K562 (cell line): ENCODE results near the gene SLC5A11. TPM values are rescaled to one million over a fixed set of nuclear protein-coding genes. Genes with fewer than 3 reads are reported as not detected.

ENCODE experiments used
- BCOR ChIP-seq: fragments of 450-650 bp; IDR thresholded peaks from 2 replicates; pipeline ENCODE4 v1.6.1; 2016
- CREM ChIP-seq: IDR thresholded peaks from 2 replicates; pipeline ENCODE4 v1.6.1; 2014; ENCODE audit warnings: antibody characterized with exemption, low read depth
- GABPA ChIP-seq: fragments of 200-800 bp; sonication (Bioruptor generic); conservative IDR thresholded peaks from 2 replicates; pipeline ENCODE4 v1.6.1; 2016; ENCODE audit warnings: low read depth, missing genetic modification characterization, missing compliant biosample characterization
- MYBL2 ChIP-seq, 2 experiments: fragments of 450-650 bp in 1 of 2; sonication (generic) in 1 of 2; formaldehyde crosslinking in 1 of 2; IDR thresholded peaks; 2 replicates each; pipeline versions ENCODE4 v1.6.1 to v1.8.1; 2017 to 2022; ENCODE audit warnings: borderline replicate concordance in 1 of 2, inconsistent platforms in 1 of 2, low read depth in 1 of 2, mild to moderate bottlenecking in 1 of 2, missing genetic modification reagents in 1 of 2, moderate library complexity in 1 of 2
- NCOR1 ChIP-seq: fragments of 450-650 bp; IDR thresholded peaks from 2 replicates; pipeline ENCODE4 v1.6.1; 2016; ENCODE audit warnings: mild to moderate bottlenecking, moderate library complexity
- NR1H2 ChIP-seq: sonication (generic); formaldehyde crosslinking; IDR thresholded peaks from 2 replicates; pipeline ENCODE4 v1.4.0; 2020; ENCODE audit warnings: mild to moderate bottlenecking, missing genetic modification reagents
- NRF1 ChIP-seq, 2 experiments: fragments of 450-650 bp; IDR thresholded peaks in 1 of 2; conservative IDR thresholded peaks in 1 of 2; 2 replicates each; pipeline ENCODE4 v1.6.1; 2014; ENCODE audit warnings: mild to moderate bottlenecking in 2 of 2
- POLR2AphosphoS5 ChIP-seq: IDR thresholded peaks from 2 replicates; pipeline ENCODE4 v1.6.1; 2011; ENCODE audit warnings: mild to moderate bottlenecking, low read depth, low read length, moderate library complexity; ENCODE audit not compliant: control insufficient read depth, insufficient read depth
- RBM39 ChIP-seq: fragments of 200-400 bp; formaldehyde crosslinking; optimal IDR thresholded peaks from 2 replicates; pipeline ENCODE3; 2018; ENCODE audit warnings: low read depth, low read length
- SNRNP70 ChIP-seq: fragments of 200-400 bp; formaldehyde crosslinking; optimal IDR thresholded peaks from 2 replicates; pipeline ENCODE3; 2017; ENCODE audit warnings: low read depth, low read length
- SRSF9 ChIP-seq: fragments of 200-400 bp; formaldehyde crosslinking; IDR thresholded peaks from 2 replicates; pipeline ENCODE4 v1.6.1; 2017; ENCODE audit warnings: low read depth, low read length, borderline replicate concordance
- TAF9B ChIP-seq: fragments of 450-650 bp; IDR thresholded peaks from 2 replicates; pipeline ENCODE4 v1.6.1; 2018; ENCODE audit warnings: mild to moderate bottlenecking; ENCODE audit not compliant: partially characterized antibody
- U2AF2 ChIP-seq: fragments of 200-400 bp; formaldehyde crosslinking; optimal IDR thresholded peaks from 2 replicates; pipeline ENCODE3; 2017; ENCODE audit warnings: low read depth, mild to moderate bottlenecking, low read length
- XRCC5 ChIP-seq: fragments of 200-400 bp; formaldehyde crosslinking; IDR thresholded peaks from 2 replicates; pipeline ENCODE4 v1.6.1; 2017; ENCODE audit warnings: low read depth, mild to moderate bottlenecking, low read length
- ZNF165 ChIP-seq: fragments of 250-450 bp; sonication (Bioruptor Pico); IDR thresholded peaks from 2 replicates; pipeline ENCODE4 v1.4.0; 2020; ENCODE audit warnings: borderline replicate concordance
- ZNF282 ChIP-seq: sonication (generic); formaldehyde crosslinking; IDR thresholded peaks from 2 replicates; pipeline ENCODE4 v1.8.1; 2023; ENCODE audit warnings: missing genetic modification reagents
- ZNF830 ChIP-seq: fragments of 250-450 bp; sonication (Bioruptor Pico); IDR thresholded peaks from 2 replicates; pipeline ENCODE4 v1.5.0; 2021; ENCODE audit warnings: mild to moderate bottlenecking
- polyA plus RNA-seq, 8 experiments: library from polyadenylated mRNA; depleted of rRNA in 4 of 8; stranded (reverse) in 5 of 8; unstranded in 3 of 8; fragments of >200 nt; fragmentation: Nextera tagmentation in 2 of 8; fragmentation: Illumina TruSeq in 1 of 8; extraction: Ambion mirVana in 2 of 8; extraction: Trizol in 1 of 8; gene quantifications; 2 replicates each; pipeline versions ENCODE4 v1.2.1 to v1.2.3, GENCODE V29; 2011 to 2014; ENCODE audit warnings: inconsistent platforms in 1 of 8, missing spikeins in 1 of 8
- total RNA-seq, 7 experiments: library from RNA; depleted of rRNA in 6 of 7; stranded (reverse); fragments of >200 nt in 6 of 7; fragmentation: Illumina TruSeq in 2 of 7; extraction: Trizol in 2 of 7; gene quantifications; 2 replicates each; pipeline versions ENCODE4 v1.2.1 to v1.2.3, GENCODE V29; 2011 to 2021; ENCODE audit warnings: low replicate concordance in 1 of 7
- TF ChIP-seq, protein P1 (sequence below), 2 experiments: fragments of 450-650 bp; conservative IDR thresholded peaks; 2 replicates each; pipeline ENCODE4 v1.6.1; 2017; ENCODE audit warnings: mild to moderate bottlenecking in 2 of 2, moderate library complexity in 2 of 2
- TF ChIP-seq, protein P2 (sequence below), 2 experiments: fragments of 450-650 bp; formaldehyde crosslinking in 1 of 2; IDR thresholded peaks; 2 replicates each; pipeline versions ENCODE4 v1.4.0 to v1.6.1; 2014 to 2020; ENCODE audit warnings: mild to moderate bottlenecking in 2 of 2, borderline replicate concordance in 1 of 2, low read depth in 1 of 2

SLC5A11 gene
- total and polyA plus RNA-seq, 9 of the 15 experiments (the other 6 are each of a cell fraction or from before 2014, with no cell fraction given), result 0.04 to 0.25 (median 0.11) TPM; not detected in 3

- TF ChIP-seq RBM39 (no peak), MYBL2 (IDR thresholded peaks at IDR 0.05; ENCODE audit: low read depth) (no peak), MYBL2 (CRISPR knock-in tag; IDR thresholded peaks at IDR 0.05; ENCODE audit: borderline replicate concordance) (no peak), XRCC5 (no peak), U2AF2 (no peak), GABPA (tag) (no peak), POLR2AphosphoS5 (peak; percentile 86), ZNF165 (CRISPR knock-in tag) (no peak), NRF1 (conservative IDR thresholded peaks at IDR 0.05 in 1 of 2, IDR thresholded peaks at IDR 0.05 in 1 of 2) (peak; percentile 27 to 42; a peak in 2 of 4 replicates), TAF9B (peak; percentile 39), ZNF830 (no peak), SRSF9 (no peak), ZNF282 (no peak), CREM (peak; percentile 50; the same call in 1 of the 2 replicates), BCOR (peak; percentile 57; the same call in 1 of the 2 replicates), NCOR1 (peak; percentile 91), NR1H2 (CRISPR knock-in tag) (no peak), SNRNP70 (no peak)
- TF ChIP-seq, protein P1, sequence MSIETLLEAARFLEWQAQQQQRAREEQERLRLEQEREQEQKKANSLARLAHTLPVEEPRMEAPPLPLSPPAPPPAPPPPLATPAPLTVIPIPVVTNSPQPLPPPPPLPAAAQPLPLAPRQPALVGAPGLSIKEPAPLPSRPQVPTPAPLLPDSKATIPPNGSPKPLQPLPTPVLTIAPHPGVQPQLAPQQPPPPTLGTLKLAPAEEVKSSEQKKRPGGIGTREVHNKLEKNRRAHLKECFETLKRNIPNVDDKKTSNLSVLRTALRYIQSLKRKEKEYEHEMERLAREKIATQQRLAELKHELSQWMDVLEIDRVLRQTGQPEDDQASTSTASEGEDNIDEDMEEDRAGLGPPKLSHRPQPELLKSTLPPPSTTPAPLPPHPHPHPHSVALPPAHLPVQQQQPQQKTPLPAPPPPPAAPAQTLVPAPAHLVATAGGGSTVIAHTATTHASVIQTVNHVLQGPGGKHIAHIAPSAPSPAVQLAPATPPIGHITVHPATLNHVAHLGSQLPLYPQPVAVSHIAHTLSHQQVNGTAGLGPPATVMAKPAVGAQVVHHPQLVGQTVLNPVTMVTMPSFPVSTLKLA (conservative IDR thresholded peaks at IDR 0.05), result peak; percentile 60 to 77
- TF ChIP-seq, protein P2, sequence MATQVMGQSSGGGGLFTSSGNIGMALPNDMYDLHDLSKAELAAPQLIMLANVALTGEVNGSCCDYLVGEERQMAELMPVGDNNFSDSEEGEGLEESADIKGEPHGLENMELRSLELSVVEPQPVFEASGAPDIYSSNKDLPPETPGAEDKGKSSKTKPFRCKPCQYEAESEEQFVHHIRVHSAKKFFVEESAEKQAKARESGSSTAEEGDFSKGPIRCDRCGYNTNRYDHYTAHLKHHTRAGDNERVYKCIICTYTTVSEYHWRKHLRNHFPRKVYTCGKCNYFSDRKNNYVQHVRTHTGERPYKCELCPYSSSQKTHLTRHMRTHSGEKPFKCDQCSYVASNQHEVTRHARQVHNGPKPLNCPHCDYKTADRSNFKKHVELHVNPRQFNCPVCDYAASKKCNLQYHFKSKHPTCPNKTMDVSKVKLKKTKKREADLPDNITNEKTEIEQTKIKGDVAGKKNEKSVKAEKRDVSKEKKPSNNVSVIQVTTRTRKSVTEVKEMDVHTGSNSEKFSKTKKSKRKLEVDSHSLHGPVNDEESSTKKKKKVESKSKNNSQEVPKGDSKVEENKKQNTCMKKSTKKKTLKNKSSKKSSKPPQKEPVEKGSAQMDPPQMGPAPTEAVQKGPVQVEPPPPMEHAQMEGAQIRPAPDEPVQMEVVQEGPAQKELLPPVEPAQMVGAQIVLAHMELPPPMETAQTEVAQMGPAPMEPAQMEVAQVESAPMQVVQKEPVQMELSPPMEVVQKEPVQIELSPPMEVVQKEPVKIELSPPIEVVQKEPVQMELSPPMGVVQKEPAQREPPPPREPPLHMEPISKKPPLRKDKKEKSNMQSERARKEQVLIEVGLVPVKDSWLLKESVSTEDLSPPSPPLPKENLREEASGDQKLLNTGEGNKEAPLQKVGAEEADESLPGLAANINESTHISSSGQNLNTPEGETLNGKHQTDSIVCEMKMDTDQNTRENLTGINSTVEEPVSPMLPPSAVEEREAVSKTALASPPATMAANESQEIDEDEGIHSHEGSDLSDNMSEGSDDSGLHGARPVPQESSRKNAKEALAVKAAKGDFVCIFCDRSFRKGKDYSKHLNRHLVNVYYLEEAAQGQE (IDR thresholded peaks at IDR 0.05; ENCODE audit: borderline replicate concordance), result peak; percentile 57
- TF ChIP-seq, protein P2 (CRISPR knock-in tag; IDR thresholded peaks at IDR 0.05; ENCODE audit: low read depth), result no peak
Observed at GRCh38 chr16:24838554-24839266, 7.1 kb upstream of the SLC5A11 start (continued).
